AG10803 (cell line): ENCODE results near the gene TMEM236.

Source experiments
- DNase-seq: peaks from one replicate; pipeline ENCODE4 v3.0.0; 2010; ENCODE audit warnings: low read depth
- H3K4me3 ChIP-seq: 2 replicates; pipeline ENCODE4 v1.5.1; 2011; ENCODE audit warnings: mild to moderate bottlenecking, low read length, control low read depth
- TF ChIP-seq, protein P1 (sequence below): conservative IDR thresholded peaks from 2 replicates; pipeline ENCODE4 v1.5.1; 2011; ENCODE audit warnings: mild to moderate bottlenecking, low read length, control low read depth, inconsistent platforms

TMEM236 gene

DNA sequence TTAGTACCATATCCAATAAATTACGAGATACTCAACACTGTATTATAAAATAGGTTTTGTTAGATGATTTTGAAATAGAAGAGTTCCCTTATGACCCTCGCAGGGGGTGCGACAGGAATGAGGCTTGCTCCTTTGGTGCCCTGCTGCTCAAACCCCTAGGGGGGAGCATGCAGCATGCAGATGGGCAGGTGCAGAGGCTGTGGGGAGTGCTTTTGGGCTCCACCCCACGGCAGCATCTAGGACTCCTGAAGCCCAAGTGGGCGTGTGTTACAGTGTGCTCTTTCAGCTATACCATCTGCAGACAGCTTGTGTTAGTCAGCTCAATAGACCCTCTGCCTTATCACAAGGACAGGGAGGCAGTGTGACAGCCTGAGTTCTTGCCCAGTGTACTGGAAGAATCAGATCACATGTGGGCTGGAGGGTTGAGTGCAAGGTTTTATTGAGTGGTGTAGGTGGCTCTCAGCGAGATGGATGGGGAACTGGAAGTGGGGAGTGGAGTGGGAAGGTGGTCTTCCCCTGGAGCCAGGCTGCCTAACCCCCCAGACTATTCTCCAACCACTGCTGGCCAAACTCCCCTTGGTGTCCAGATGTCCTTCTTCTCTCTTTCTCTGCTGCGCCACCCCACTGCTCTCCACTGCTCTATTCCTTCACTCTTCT, 54.0 kb downstream of the TMEM236 start:
- H3K4me3 ChIP-seq = no peak overlapping the region
- DNase-seq = no peak
- TF ChIP-seq, protein P1, sequence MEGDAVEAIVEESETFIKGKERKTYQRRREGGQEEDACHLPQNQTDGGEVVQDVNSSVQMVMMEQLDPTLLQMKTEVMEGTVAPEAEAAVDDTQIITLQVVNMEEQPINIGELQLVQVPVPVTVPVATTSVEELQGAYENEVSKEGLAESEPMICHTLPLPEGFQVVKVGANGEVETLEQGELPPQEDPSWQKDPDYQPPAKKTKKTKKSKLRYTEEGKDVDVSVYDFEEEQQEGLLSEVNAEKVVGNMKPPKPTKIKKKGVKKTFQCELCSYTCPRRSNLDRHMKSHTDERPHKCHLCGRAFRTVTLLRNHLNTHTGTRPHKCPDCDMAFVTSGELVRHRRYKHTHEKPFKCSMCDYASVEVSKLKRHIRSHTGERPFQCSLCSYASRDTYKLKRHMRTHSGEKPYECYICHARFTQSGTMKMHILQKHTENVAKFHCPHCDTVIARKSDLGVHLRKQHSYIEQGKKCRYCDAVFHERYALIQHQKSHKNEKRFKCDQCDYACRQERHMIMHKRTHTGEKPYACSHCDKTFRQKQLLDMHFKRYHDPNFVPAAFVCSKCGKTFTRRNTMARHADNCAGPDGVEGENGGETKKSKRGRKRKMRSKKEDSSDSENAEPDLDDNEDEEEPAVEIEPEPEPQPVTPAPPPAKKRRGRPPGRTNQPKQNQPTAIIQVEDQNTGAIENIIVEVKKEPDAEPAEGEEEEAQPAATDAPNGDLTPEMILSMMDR = no peak

DNA sequence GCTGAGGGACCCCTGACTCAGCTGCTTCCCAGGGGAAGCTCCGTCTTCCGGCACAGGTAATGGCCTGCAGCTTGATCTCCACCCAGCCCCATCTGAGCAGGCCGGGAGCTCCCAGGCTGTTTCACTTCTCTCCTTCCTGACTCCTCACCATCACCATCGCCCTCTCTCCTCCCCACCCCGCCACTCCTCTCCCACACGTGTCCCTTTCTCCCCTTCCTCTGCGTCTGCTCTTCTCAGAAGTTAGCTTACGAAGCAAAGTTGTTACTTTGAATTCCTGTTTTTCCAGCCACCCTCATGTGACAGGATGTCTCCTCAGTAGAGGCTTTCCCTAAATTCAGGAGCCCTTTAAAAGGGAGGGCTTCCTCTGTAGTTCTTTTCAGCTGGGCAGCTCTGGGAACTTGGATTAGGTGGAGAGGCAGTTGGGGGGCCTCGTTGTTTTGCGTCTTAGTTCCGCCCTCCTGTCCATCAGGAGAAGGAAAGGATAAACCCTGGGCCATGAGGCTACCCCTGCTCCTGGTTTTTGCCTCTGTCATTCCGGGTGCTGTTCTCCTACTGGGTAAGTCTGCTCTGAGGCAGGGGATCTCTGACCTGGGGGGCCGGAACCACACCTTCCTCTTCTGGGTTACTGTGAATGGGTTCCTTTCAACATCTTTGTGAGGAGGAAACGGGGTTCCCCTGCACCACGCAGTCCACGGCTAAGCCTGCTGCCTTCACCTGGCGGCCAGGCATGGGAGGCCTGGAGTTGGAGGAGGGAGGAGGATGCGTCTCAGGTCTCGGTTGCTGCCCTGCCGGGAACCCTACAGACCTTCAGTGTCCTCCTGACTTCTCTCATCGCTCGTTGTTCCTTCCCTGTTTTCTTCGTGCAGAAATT, 57.2 kb downstream of the TMEM236 start, which contains the start of gene MRC1:
TSS of gene MRC1 (plus strand) at position 378 of the 871 bp plus-strand sequence. CDS start at position 496, 118 bp downstream.
- H3K4me3 ChIP-seq = no peak within 1 kb of the TSS
- TF ChIP-seq, protein P1 = no peak
- DNase-seq = no peak

DNA sequence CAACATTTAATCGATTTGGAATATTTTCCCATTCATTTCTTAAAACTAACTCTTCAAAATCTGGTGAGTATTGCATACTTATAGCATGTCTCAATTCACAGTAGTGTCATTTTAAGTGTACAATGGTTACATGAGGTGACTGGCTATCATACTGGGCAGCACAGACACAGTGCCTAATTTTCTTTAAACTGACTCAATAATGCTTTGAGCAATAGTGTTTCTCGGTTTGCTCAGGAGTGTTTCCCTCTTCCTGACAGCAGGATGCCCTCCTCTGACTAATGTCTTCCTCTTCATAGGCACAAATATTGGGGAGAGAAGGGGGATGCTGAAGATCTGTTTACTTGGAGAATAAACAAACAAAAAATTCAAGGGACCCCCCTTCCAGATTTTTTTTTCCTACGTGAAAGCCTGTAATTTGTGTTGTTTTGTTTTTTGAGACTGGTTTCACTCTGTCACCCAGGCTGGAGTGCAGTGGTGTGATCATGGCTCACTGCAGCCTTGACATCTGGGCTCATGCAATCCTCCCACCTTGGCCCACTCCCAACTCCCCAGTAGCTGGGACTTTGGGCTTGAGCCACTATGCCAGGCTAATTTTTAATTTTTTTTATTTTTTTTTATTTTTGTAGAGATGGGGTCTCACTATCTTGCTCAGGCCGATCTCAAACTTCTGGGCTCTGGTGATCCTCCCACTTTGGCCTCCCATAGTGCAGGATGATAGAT, 59.3 kb downstream of the TMEM236 start:
- no peak overlapping the region for H3K4me3 ChIP-seq
- TF ChIP-seq, protein P1 = no peak
- peak; percentile 5 for DNase-seq

DNA sequence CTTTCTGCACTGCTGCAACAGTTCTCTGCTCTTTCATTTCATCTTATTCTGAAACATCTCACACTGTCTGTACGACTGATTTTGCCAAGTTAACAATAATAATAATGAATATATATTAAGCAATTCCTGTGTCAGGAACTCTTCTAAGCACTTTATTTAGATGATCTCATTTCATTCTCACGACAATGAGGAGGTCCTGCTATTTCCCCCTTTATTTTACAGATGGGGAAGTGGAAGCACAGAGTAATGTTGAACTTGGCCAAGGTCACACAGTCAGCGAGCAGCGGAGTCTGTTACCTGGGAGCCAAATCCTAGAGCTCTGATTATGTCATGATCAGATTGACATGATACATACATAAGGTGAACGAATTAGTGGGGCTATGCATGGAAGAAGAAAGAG, 63.0 kb downstream of the TMEM236 start:
- no peak overlapping the region for H3K4me3 ChIP-seq
- TF ChIP-seq, protein P1 = no peak
- DNase-seq = no peak

DNA sequence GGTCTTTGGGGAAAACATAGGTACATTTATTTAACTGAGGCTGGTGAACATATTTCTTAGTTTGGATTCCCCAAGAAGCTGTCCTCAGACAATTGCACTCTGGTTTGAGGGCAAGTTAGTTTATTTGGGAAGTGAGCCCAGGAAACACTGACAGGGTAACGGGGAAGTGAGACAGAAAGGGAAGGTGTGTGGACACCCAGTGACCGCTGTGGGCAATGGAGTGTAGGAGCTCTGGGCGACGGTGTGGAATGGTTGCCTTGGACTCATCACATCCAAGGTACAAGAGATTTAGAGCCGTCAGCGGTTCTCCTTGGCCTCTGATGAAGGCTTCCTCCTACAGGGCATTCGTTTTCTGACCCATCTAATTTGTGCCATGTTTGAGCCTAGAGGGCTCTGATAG, 64.2 kb downstream of the TMEM236 start:
- TF ChIP-seq, protein P1 = no peak
- DNase-seq = no peak
- H3K4me3 ChIP-seq = no peak overlapping the region

DNA sequence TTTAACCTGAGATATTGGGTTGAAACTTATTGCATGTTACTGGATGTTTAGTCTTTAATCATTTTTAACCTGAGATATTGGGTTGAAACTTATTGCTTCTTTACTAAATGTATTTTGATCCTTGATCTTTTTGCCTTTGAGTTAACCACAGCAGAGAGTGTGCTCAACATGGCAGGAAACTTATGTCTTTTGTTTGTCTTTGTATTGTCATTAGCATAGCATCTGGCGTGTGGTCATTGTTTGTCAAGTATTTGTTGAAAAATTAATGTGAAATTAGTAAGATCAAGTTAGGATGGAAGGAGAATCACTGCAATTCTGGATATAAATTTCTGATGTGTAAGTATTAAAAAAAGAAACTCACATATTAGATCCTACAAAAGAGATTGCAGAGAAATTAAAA, 65.3 kb downstream of the TMEM236 start:
- H3K4me3 ChIP-seq = no peak overlapping the region
- TF ChIP-seq, protein P1 = no peak
- no peak for DNase-seq
